CD4-positive, CD25-positive, alpha-beta regulatory T cell (primary cell): ENCODE results near the gene XYLT2. TPM values are rescaled to one million over a fixed set of nuclear protein-coding genes. Genes with fewer than 3 reads are reported as not detected.

Experiments
- ATAC-seq, 2 donors: fragments of 150-1000 bp; cut with Tn5 transposase; one replicate each; pipeline ENCODE4 v1.10.0; 2021; ENCODE audit warnings: low read depth in 2 of 2, moderate number of reproducible peaks in 2 of 2, moderate library complexity in 1 of 2
- DNase-seq, 3 donors: peaks; one replicate each; pipeline versions ENCODE4 v3.0.0 to v3.0.0-alpha.2; 2012 to 2022; ENCODE audit warnings: mixed read lengths in 1 of 3
- H3K27ac ChIP-seq: one replicate; pipeline ENCODE4 v1.7.0; 2013; ENCODE audit warnings: mild to moderate bottlenecking, low read length; ENCODE audit not compliant: insufficient read depth, poor library complexity, severe bottlenecking
- H3K27me3 ChIP-seq: one replicate; pipeline ENCODE4 v1.7.0; 2013; ENCODE audit warnings: low read length; ENCODE audit not compliant: control insufficient read depth, insufficient read depth
- H3K36me3 ChIP-seq: one replicate; pipeline ENCODE4 v1.7.0; 2013; ENCODE audit warnings: mild to moderate bottlenecking, low read length, moderate library complexity; ENCODE audit not compliant: control insufficient read depth, insufficient read depth
- H3K4me1 ChIP-seq: 2 replicates; pipeline ENCODE4 v1.7.0; 2013; ENCODE audit warnings: mild to moderate bottlenecking, low read length; ENCODE audit not compliant: insufficient read depth, control insufficient read depth, poor library complexity, severe bottlenecking
- H3K4me3 ChIP-seq: one replicate; pipeline ENCODE4 v1.7.0; 2013; ENCODE audit warnings: low read depth, mild to moderate bottlenecking, low read length, moderate library complexity
- H3K9me3 ChIP-seq, 2 experiments: 1 replicate in 1 of 2; 2 replicates in 1 of 2; pipeline ENCODE4 v1.7.0; 2013; ENCODE audit warnings: low read length in 2 of 2, mild to moderate bottlenecking in 1 of 2, moderate library complexity in 1 of 2; ENCODE audit not compliant: control insufficient read depth in 2 of 2
- H3K27ac Mint-ChIP-seq, 3 donors: one replicate each; pipeline ENCODE4 v1.8.0; 2020 to 2022; ENCODE audit warnings: mild to moderate bottlenecking in 3 of 3, mixed read lengths in 3 of 3, moderate library complexity in 2 of 3
- H3K27me3 Mint-ChIP-seq: one replicate; pipeline ENCODE4 v1.8.0; 2022; ENCODE audit warnings: mild to moderate bottlenecking, mixed read lengths
- H3K36me3 Mint-ChIP-seq: one replicate; pipeline ENCODE4 v1.8.0; 2020; ENCODE audit warnings: mixed read lengths
- H3K4me1 Mint-ChIP-seq, 4 donors: one replicate each; pipeline ENCODE4 v1.8.0; 2020 to 2022; ENCODE audit warnings: mixed read lengths in 4 of 4, mild to moderate bottlenecking in 1 of 4
- H3K4me3 Mint-ChIP-seq, 4 donors: one replicate each; pipeline ENCODE4 v1.8.0; 2020 to 2022; ENCODE audit warnings: mild to moderate bottlenecking in 4 of 4, mixed read lengths in 4 of 4, moderate library complexity in 3 of 4
- H3K9me3 Mint-ChIP-seq, 7 donors: one replicate each; pipeline ENCODE4 v1.8.0; 2020 to 2022; ENCODE audit warnings: mixed read lengths in 7 of 7, mild to moderate bottlenecking in 3 of 7, moderate library complexity in 2 of 7
- polyA plus RNA-seq, 4 donors: library from polyadenylated mRNA; unstranded; fragments of 300-500 nt; fragmentation: Illumina TruSeq; gene quantifications; one replicate each; pipeline ENCODE4 v1.2.3, GENCODE V29; 2021
- total RNA-seq: library from RNA; stranded (reverse); gene quantifications from one replicate; pipeline ENCODE4 v1.2.3, GENCODE V29; 2022

Gene XYLT2
- total and polyA plus RNA-seq, 5 donors from 2014 or later: 6.2 to 15.9 (median 12.9) TPM

GRCh38 chr17:50353600-50354195 is 7.8 kb downstream of the XYLT2 start:
- Histone ChIP-seq H3K4me1 (no peaks in the 10 kb centered on the region), H3K27ac (no peak overlapping the region), H3K36me3 (peaks cover 40% of the 10 kb centered on the region), H3K27me3 (no peaks in the 10 kb centered on the region), H3K9me3 (no peaks in the 10 kb centered on the region), H3K4me3 (no peak overlapping the region)
- no peak overlapping the region for H3K4me3 Mint-ChIP-seq
- H3K36me3 Mint-ChIP-seq: peaks cover 10% of the 10 kb centered on the region
- H3K4me1 Mint-ChIP-seq: peaks cover 5 to 24% (median 12%) of the 10 kb centered on the region in 4 donors
- no peaks in the 10 kb centered on the region for H3K9me3 Mint-ChIP-seq
- no peak for ATAC-seq
- DNase-seq: no peak
- H3K27ac Mint-ChIP-seq: no peak overlapping the region
- no peaks in the 10 kb centered on the region for H3K27me3 Mint-ChIP-seq

- no peak for ATAC-seq
- Histone ChIP-seq H3K36me3 (peaks cover 45% of the 10 kb centered on the region), H3K27me3 (no peaks in the 10 kb centered on the region), H3K4me1 (no peaks in the 10 kb centered on the region), H3K9me3 (no peaks in the 10 kb centered on the region), H3K4me3 (no peak overlapping the region), H3K27ac (no peak overlapping the region)
- Mint-ChIP-seq H3K9me3 (no peaks in the 10 kb centered on the region), H3K27me3 (no peaks in the 10 kb centered on the region), H3K4me1 (peaks cover 5 to 20% (median 12%) of the 10 kb centered on the region in 4 donors), H3K27ac (no peak overlapping the region), H3K4me3 (peak overlapping the region in 1 of 4 donors; percentile 73), H3K36me3 (peaks cover 10% of the 10 kb centered on the region)
- DNase-seq: no peak
These were observed 8.3 kb downstream of the XYLT2 start for GRCh38 chr17:50354198-50354597.

- no peak for DNase-seq
- H3K4me1 ChIP-seq: no peaks in the 10 kb centered on the region
- no peak overlapping the region for H3K4me3 ChIP-seq
- no peaks in the 10 kb centered on the region for H3K9me3 ChIP-seq
- Mint-ChIP-seq H3K27ac (no peak overlapping the region), H3K4me3 (no peak overlapping the region), H3K36me3 (peaks cover 10% of the 10 kb centered on the region), H3K27me3 (no peaks in the 10 kb centered on the region), H3K9me3 (no peaks in the 10 kb centered on the region), H3K4me1 (peaks cover 5 to 16% (median 12%) of the 10 kb centered on the region in 4 donors)
- peaks cover 51% of the 10 kb centered on the region for H3K36me3 ChIP-seq
- no peak overlapping the region for H3K27ac ChIP-seq
- no peak for ATAC-seq
- no peaks in the 10 kb centered on the region for H3K27me3 ChIP-seq
These were observed 8.8 kb downstream of the XYLT2 start for GRCh38 chr17:50354776-50355175.

- Mint-ChIP-seq H3K27me3 (no peaks in the 10 kb centered on the region), H3K4me1 (peaks cover 5 to 15% (median 12%) of the 10 kb centered on the region in 4 donors), H3K27ac (no peak overlapping the region), H3K4me3 (no peak overlapping the region), H3K36me3 (peaks cover 10% of the 10 kb centered on the region), H3K9me3 (no peaks in the 10 kb centered on the region)
- H3K4me1 ChIP-seq: no peaks in the 10 kb centered on the region
- no peaks in the 10 kb centered on the region for H3K27me3 ChIP-seq
- H3K36me3 ChIP-seq: peaks cover 51% of the 10 kb centered on the region
- no peak overlapping the region for H3K27ac ChIP-seq
- no peak for ATAC-seq
- no peaks in the 10 kb centered on the region for H3K9me3 ChIP-seq
- no peak overlapping the region for H3K4me3 ChIP-seq
- no peak for DNase-seq
These were observed 9.4 kb downstream of the XYLT2 start for GRCh38 chr17:50355336-50355700.

GRCh38 chr17:50355701-50356341 is 9.9 kb downstream of the XYLT2 start:
- peaks cover 5 to 11% (median 9%) of the 10 kb centered on the region in 4 donors for H3K4me1 Mint-ChIP-seq
- no peaks in the 10 kb centered on the region for H3K9me3 ChIP-seq
- no peak overlapping the region for H3K27ac Mint-ChIP-seq
- H3K27me3 ChIP-seq: no peaks in the 10 kb centered on the region
- no peak overlapping the region for H3K4me3 Mint-ChIP-seq
- no peak overlapping the region for H3K27ac ChIP-seq
- no peaks in the 10 kb centered on the region for H3K9me3 Mint-ChIP-seq
- DNase-seq (no peak), ATAC-seq (no peak)
- H3K36me3 ChIP-seq: peaks cover 51% of the 10 kb centered on the region
- H3K4me1 ChIP-seq: no peaks in the 10 kb centered on the region
- H3K36me3 Mint-ChIP-seq: peaks cover 9% of the 10 kb centered on the region
- H3K27me3 Mint-ChIP-seq: no peaks in the 10 kb centered on the region
- no peak overlapping the region for H3K4me3 ChIP-seq

GRCh38 chr17:50356418-50356817 is 10.5 kb downstream of the XYLT2 start:
- Mint-ChIP-seq H3K4me3 (no peak overlapping the region), H3K36me3 (peaks cover 6% of the 10 kb centered on the region), H3K27me3 (no peaks in the 10 kb centered on the region), H3K27ac (no peak overlapping the region), H3K4me1 (peaks cover 5 to 8% (median 6%) of the 10 kb centered on the region in 4 donors), H3K9me3 (no peaks in the 10 kb centered on the region)
- ATAC-seq: no peak
- no peak overlapping the region for H3K27ac ChIP-seq
- H3K4me3 ChIP-seq: no peak overlapping the region
- no peak for DNase-seq
- peaks cover 51% of the 10 kb centered on the region for H3K36me3 ChIP-seq
- no peaks in the 10 kb centered on the region for H3K4me1 ChIP-seq
- H3K9me3 ChIP-seq: no peaks in the 10 kb centered on the region
- no peaks in the 10 kb centered on the region for H3K27me3 ChIP-seq

- Mint-ChIP-seq H3K4me1 (peaks cover under 1 to 9% (median 5%) of the 10 kb centered on the region in 4 donors), H3K27me3 (no peaks in the 10 kb centered on the region), H3K4me3 (no peak overlapping the region), H3K36me3 (peaks cover under 1% of the 10 kb centered on the region), H3K27ac (no peak overlapping the region), H3K9me3 (no peaks in the 10 kb centered on the region)
- no peaks in the 10 kb centered on the region for H3K9me3 ChIP-seq
- H3K36me3 ChIP-seq: peaks cover 51% of the 10 kb centered on the region
- no peaks in the 10 kb centered on the region for H3K27me3 ChIP-seq
- H3K4me3 ChIP-seq: no peak overlapping the region
- H3K27ac ChIP-seq: no peak overlapping the region
- H3K4me1 ChIP-seq: peaks cover under 1% of the 10 kb centered on the region
- ATAC-seq (no peak), DNase-seq (no peak)
These were observed 11.1 kb downstream of the XYLT2 start for GRCh38 chr17:50356892-50357510.
